ENCODE measurements around the gene MIA. TPM values are rescaled to one million over a fixed set of nuclear protein-coding genes. Genes with fewer than 3 reads are reported as not detected.
"Not testable (repeated sequence)": the region's sequence is repeated elsewhere in the genome, so short reads cannot be mapped to it uniquely, and the experiment has no call there.

MIA gene
- total RNA-seq, 1 donor from 2014 or later = 1.1 TPM

DNA sequence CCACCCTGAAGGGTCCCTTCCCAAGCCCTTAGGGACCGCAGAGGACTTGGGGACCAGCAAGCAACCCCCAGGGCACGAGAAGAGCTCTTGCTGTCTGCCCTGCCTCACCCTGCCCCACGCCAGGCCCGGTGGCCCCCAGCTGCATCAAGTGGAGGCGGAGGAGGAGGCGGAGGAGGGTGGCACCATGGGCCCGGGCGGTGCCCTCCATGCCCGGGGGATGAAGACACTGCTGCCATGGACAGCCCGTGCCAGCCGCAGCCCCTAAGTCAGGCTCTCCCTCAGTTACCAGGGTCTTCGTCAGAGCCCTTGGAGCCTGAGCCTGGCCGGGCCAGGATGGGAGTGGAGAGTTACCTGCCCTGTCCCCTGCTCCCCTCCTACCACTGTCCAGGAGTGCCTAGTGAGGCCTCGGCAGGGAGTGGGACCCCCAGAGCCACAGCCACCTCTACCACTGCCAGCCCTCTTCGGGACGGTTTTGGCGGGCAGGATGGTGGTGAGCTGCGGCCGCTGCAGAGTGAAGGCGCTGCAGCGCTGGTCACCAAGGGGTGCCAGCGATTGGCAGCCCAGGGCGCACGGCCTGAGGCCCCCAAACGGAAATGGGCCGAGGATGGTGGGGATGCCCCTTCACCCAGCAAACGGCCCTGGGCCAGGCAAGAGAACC lies 25.1 kb downstream of the MIA start:
- no peak for ATAC-seq
- no peak for DNase-seq
- intact Hi-C loops (cut with micrococcal nuclease) = no loop called here

DNA sequence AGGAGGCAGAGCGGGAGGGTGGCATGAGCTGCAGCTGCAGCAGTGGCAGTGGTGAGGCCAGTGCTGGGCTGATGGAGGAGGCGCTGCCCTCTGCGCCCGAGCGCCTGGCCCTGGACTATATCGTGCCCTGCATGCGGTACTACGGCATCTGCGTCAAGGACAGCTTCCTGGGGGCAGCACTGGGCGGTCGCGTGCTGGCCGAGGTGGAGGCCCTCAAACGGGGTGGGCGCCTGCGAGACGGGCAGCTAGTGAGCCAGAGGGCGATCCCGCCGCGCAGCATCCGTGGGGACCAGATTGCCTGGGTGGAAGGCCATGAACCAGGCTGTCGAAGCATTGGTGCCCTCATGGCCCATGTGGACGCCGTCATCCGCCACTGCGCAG lies 25.7 kb downstream of the MIA start:
- intact Hi-C loops (cut with micrococcal nuclease) = no loop called here
- DNase-seq (no peak), ATAC-seq (no peak)

DNA sequence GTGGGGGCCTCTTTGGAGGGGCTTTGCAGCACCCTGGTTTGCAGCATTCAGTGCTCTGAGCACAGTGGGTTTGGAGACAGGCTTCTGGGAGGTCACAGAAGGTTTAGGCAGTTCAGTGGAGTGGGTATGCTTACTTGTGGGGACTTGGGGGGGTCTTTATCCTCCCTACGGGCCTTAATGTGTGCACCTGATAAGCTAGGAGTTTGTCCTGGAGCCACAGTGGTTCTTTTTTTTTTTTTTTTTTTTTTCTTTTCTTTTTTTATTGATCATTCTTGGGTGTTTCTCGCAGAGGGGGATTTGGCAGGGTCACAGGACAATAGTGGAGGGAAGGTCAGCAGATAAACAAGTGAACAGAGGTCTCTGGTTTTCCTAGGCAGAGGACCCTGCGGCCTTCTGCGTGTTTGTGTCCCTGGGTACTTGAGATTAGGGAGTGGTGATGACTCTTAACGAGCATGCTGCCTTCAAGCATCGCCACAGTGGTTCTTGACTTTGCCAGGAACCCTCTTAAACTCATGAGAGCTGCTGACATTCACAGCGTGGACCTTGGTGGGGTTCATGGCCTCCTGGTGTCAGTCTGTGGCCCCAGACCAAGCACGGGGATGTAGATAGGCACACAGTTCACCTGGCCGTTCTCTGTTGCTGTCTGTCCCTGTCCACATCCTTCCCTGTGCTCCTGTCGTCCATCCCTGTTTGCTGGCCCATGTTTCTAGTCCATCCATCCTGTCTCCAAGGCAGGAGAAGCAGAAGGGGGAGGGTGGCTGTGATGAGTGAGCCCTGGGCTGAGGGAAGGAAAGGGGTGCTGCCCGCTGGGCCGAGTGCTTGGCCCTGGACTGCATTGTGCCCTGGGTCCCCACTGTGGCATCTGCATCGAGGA lies 26.3 kb downstream of the MIA start:
- intact Hi-C loops (cut with micrococcal nuclease) = no loop called here
- no peak for ATAC-seq
- DNase-seq = no peak

DNA sequence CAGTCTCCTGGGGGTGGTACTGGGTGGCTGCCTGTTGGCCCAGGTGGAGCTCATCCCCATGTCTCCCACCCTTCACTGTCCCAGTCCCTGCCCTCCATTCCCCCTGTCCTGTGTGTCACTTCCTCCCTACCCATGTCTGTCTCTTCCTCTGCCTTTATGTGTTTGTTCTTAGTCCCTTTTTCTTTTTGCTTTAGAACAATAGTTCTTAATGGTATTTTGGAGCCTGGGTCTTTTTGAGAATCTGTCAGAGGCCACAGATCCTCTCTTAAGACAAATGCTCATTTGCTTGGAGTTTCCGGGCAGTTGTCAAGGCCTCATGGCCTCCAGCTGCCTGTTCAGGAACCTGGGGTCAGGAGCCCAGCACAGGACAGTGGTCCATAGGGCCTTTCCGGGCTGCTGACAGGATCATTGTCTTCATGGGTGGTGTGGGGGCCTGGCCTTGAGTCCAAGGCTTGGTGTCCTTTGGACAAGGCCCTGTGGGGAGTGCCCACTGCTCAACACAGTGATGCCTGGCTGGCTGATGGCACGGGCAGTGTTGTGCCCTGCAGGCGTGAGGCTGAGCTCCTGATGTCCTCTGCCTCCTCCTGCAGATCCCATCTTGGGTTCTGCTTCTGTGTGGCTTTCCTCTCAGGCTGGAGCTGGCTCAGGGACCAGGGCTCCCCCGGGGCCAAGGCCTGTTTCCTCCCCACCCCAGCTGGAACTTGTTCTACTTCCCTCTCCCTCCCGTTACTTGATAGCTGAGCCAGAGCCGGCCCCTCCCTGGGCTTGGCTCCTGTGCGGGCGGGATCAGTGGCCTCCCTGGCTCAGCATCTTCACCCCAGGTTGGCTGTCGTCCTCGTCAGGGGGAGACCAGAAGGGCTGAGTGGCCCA lies 27.2 kb downstream of the MIA start:
- peak; percentile 36 for ATAC-seq

DNA sequence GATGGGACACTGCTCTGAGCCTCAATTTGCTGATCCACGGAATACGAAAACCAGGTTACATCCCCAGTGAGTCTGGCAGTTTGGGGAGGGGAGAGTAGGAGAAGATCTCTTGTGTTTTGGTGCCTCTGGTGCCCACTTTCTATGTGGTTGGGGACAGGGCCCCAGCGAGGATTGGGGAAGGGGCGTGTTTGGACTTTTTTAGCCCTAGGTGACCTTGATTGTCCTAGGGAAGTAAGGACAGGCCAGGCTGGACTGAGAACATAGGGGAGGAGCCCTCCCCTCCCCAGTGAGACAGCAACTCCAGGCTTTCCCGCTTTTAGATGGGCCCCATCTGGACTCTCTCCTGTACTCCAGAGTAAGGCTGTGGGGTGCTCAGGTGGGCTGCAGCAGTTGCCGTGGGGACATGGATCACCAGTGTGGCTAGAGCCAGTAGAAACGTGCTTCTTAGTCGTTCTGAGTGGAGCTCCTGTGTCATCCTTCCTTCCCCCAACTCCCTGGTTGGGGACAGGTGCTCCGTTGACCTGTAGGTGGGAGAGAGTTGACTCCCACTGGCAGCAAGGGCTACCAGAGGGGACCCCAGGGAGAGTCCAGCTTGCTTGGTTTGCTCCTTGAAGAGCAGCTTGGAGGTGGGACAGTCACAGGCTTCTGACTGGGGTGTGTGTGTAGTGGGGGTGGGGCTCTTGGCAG lies 28.0 kb downstream of the MIA start:
- intact Hi-C loops (cut with micrococcal nuclease) = no loop called here
- no peak for DNase-seq
- ATAC-seq = no peak

More for the DNA sequence above, 27.2 kb downstream of the MIA start:
- peak; percentile 89 for DNase-seq
- intact Hi-C loops (cut with micrococcal nuclease) = no loop called here

DNA sequence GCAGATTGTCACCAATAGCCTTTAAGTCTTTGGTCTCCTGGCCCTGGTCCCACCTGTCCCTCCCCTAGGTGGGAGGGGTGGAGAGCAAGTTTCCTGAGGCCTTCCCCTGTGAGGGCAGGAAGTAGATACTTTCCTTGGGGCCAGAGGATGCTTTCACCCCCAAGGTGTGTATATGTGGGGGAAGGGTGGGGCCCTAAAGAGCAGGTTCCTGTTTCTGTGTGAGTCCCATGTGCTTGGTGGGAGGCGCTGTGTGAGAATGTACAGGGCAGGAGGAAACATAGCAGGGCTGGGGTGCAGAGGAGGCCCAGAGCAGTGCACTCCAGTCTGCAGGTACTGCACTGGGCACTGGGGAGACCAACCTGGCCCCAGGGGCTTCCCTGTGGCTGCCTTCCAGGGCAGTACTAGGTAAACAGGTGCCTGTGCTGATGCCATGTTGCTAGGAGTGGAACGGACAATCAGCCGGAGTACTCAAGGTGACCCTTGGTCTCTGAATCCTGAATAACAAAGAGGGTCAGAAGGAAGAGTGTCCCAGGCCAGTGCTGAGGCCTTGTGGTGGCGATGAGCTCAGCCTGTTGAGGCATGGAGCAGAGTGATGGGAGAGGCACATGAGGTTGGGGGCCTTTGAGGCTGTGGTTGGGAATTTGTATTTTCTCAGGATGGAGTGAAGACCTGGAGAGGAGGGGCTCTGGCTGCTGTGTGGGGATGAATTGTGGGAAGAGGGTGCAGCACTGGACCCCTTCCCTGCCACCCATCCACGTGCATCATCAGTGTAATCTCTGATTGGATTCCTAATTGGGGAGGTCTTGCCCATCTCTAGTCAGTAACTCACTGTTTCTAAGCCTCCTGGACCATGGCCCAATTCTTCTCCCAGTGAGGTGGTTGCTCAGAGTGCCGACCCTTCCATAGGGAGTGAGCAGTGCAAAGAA lies 28.8 kb downstream of the MIA start:
- DNase-seq = peak; percentile 60
- intact Hi-C loops (cut with micrococcal nuclease) = no loop called here
- ATAC-seq = peak; percentile 0

DNA sequence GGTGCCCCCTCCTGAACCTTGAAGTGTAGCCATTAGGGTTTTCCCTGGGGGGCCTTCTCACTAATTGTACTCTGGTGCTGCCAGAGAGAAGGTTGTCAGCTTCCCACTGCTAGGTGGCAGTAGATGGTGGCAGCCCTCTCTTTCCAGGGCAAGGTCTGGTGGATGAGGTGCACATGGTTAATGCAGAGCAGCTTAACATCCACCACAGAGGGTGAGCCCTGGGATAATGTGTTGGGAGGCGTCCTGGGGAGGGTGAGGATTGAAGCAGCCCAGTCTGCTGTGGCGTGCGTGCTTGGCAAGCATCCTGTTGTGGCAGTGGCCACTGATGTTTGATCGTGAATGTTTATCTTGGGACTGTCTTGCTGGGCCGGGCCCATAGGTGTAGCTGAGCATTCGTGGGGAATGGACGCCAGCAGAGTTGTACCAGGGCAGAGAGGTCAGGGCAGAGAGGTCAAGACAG lies 29.5 kb downstream of the MIA start:
- ATAC-seq (peak; percentile 11), DNase-seq (peak; percentile 67)
- intact Hi-C loops (cut with micrococcal nuclease) = no loop called here

DNA sequence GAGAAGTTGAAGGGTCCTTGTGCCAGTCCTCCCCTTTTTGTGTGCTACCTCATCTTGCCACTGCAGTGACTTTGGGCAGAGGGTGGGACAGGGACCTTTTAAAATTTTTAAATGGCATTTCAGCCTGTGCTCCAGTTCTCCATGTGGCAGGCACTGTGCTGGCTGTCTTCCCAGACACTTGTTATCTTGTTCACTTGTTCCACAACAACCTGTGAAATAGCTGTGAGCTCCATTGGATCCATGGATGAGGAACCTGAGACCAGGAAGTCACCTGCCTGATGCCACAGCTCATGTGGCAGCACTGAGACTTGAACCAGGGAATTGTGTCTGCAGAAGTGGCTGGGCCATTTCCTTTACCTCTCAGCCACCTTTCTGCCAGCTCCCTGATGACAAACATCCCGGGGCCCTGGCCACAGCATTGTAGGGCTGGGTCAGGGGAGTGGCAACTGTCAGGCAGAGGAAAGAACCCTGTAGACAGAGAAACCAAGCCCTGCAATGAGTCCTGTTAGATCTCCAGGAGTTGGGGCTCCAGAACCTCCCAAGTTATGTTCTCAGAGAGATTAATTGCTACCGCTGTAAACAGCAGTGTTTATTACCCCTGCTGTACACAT lies 30.0 kb downstream of the MIA start:
- peak; percentile 18 for ATAC-seq
- intact Hi-C loops (cut with micrococcal nuclease) = no loop called here
- DNase-seq = peak; percentile 61

DNA sequence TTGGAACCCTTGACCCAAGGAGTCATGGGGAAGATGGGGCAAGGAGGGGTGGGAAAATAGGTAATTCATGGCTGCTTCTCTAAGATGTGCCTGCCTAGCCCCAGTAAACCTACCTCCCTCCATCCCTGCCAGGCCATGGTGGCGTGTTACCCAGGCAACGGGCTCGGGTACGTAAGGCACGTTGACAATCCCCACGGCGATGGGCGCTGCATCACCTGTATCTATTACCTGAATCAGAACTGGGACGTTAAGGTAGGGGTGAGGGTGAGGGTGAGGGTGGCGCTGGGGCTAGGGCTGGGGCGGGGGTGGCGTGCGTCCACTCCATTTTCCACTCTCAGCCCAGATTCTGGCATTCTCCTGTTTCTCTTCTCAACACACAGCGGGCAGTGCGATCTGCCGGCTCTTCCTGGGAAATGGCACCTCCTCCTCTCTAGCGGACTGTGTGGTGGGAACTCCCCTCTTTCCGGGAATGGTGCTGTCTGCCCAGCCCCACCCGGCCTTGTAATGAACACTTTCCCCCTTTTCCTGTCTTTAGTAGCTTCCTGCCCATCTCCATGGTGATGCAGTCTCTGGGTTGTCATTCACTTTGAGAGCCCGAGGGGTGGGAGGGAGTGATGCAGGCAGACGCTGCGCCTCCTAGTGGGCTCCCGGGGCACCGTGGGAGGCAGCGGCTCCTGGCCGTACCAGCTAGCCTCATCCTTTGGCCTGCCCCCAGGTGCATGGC lies 31.3 kb downstream of the MIA start:
- intact Hi-C loops (cut with micrococcal nuclease) = no loop called here
- peak; percentile 19 for ATAC-seq
- peak; percentile 84 for DNase-seq

DNA sequence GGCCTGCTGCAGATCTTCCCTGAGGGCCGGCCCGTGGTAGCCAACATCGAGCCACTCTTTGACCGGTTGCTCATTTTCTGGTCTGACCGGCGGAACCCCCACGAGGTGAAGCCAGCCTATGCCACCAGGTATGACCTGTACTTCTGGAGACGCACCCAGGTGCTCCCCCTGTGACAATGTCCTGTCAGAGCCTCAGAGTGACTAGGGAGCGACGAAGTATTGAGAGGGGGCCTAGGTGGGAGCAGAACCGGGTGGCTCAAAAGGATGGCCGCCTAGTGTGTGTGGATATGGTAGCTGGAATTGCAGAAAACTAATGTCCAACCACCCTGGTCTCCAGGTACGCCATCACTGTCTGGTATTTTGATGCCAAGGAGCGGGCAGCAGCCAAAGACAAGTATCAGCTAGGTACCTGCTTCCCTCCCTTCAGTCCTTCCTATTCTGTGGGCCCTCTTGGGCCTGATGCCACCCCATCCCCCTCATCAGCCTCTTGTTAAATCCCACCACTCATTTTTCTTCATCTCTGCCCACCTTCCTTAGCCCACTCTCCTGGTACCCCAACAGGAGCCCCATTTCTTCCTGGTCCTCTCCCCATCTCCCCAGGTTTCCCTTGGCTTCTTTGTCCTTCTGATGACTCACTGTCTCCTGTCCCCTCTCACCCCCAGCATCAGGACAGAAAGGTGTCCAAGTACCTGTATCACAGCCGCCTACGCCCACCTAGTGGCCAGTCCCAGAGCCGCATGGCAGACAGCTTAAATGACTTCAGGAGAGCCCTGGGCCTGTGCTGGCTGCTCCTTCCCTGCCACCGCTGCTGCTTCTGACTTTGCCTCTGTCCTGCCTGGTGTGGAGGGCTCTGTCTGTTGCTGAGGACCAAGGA lies 32.1 kb downstream of the MIA start:
- intact Hi-C loops (cut with micrococcal nuclease) = no loop called here
- DNase-seq (no peak), ATAC-seq (no peak)

DNA sequence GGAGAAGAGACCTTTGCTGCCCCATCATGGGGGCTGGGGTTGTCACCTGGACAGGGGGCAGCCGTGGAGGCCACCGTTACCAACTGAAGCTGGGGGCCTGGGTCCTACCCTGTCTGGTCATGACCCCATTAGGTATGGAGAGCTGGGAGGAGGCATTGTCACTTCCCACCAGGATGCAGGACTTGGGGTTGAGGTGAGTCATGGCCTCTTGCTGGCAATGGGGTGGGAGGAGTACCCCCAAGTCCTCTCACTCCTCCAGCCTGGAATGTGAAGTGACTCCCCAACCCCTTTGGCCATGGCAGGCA lies 32.7 kb downstream of the MIA start:
- no peak for DNase-seq
- no peak for ATAC-seq
- intact Hi-C loops (cut with micrococcal nuclease) = no loop called here

DNA sequence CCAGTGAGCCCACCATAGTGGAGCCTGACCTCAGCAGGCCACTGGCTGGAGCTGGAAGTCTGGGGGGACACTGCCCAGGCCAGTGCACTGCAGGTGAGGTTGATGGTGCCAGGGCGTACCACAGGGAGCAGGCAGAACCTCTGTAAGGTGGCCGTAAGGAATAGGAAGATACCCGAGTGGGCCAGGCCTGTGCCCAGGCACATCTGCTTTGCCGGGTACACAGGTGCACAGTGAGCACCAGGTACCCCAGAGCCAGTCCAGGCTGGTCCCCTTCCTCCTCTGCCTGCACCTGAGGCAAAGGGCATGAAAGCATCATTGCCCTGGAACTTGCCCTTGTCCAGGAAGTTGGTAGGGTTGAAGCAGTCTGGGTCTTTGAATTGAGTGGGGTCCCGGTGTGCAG lies 33.2 kb downstream of the MIA start:
- intact Hi-C loops (cut with micrococcal nuclease) = no loop called here
- no peak for ATAC-seq
- DNase-seq = no peak

DNA sequence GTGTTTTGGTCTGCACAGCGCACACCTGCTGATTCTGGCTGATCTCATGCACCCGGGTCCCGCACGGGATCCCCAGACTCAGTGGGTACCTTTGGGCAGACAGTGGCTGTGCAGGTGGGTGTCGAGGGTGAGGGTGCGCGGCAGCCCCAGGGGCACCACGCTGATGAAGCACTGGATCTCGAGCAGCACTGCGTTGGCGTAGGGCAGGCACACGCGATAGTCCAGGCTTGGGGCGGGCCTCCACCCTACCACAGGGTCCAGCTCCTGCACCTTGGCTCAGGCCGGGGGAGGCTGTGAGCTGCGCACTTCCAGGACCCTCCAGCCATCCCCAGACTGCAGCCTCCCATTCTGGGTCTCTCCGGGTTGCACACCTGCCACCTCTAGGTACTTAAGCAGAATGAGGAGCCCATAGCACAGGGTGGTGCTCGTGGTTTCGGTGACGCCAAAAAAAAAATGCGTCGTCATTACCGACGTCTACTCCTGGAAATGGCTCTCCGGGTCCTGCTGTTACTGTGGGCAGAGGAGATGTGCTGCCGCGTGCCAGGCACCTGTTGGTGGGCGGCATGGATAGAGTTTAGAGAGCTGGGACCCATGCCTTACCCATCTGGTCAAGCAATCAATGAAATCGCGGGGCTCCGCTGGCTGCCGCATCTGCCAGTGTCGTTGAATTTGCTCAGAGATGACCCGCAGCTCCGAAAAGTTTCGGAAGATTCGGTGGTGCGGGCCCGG lies 34.2 kb downstream of the MIA start:
- intact Hi-C loops (cut with micrococcal nuclease) = no loop called here
- no peak for ATAC-seq
- DNase-seq = no peak

DNA sequence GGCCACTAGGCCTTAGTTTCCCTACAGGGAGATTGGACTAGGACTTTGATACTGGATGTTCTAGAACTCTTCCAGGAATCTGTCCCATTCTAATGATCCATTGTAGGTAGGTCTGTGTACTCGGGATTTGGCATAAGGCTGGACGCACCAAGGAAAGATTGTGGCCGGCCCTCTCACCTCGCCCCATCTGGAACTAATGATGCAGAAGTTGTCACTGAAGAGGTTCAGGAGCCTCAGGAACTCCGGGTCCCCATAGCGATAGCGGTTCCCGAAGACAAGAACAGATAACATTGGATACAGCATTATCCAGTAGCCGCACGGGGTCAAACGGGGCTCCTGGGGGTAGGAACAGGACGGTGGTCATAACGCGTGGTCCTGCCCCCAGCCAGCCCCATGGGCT lies 34.8 kb downstream of the MIA start:
- ATAC-seq = no peak
- no peak for DNase-seq
- intact Hi-C loops (cut with micrococcal nuclease) = no loop called here

DNA sequence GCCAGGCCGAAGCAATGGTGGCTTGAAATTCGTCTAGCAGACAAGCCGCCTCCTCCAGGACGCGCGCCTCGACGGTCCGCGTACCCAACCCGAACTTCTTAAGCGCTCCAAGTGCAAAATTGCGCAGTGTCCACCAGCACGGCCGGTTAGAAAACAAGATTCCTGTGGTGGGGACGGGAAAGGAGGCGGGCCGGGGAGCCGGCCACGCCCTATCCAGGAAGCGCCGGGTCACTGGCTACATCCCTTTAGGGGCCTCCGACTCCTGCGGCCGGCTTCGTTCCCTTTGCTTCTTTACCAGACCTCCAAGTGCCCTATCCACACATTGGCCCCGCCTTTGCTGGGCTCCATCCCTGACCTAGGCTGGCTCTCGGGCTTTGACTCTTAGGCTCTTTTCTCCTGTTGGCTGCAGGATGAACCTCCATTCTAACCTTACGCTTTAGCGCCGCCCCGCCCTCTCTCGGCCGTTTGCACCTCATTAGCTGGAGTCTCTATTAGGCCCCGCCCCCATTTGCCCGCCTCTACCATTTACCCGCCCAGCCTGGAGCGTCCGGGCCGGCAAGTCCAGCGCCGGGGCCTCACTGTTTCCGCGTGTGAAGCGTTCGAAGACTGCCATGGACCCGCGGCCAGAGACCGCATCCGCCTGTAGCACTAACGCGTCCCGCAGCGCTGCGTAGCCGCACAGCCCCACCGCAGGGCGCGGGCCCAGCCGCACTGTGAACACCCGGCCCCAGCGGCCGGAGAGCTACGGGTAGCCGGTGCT lies 35.5 kb downstream of the MIA start:
- DNase-seq (peak; percentile 91), ATAC-seq (peak; percentile 89)
- intact Hi-C loops (cut with micrococcal nuclease) = not testable (repeated sequence)

Data from left ventricle myocardium superior (tissue), 1 donor.